Spleen (tissue), 7 donors: ENCODE data around the gene HOXB5.

Experiments
- POLR2AphosphoS5 ChIP-seq, 3 donors: sonication (generic); formaldehyde crosslinking; IDR thresholded peaks; one replicate each; pipeline ENCODE4 v1.5.1; 2017; ENCODE audit warnings: antibody characterized with exemption in 3 of 3
- TF ChIP-seq, protein P1 (sequence below), 11 experiments: fragments of 200-600 bp in 7 of 11; fragments of 450-650 bp in 4 of 11; sonication (generic) in 4 of 11; IDR thresholded peaks in 8 of 11; conservative IDR thresholded peaks in 3 of 11; 1 replicate in 7 of 11; 2 replicates in 4 of 11; pipeline versions ENCODE4 v1.4.0 to v1.8.0; 2016 to 2021; ENCODE audit warnings: antibody characterized with exemption in 11 of 11, inconsistent platforms in 4 of 11, mild to moderate bottlenecking in 1 of 11
- donor health status: DM: no; HTN: no; CAD: no; lungs with moderate emphysema.
- donor health status: DM: no; HTN: no; CAD: no.
- donor health status: DM: no; HTN: no; CAD: no.

DNA sequence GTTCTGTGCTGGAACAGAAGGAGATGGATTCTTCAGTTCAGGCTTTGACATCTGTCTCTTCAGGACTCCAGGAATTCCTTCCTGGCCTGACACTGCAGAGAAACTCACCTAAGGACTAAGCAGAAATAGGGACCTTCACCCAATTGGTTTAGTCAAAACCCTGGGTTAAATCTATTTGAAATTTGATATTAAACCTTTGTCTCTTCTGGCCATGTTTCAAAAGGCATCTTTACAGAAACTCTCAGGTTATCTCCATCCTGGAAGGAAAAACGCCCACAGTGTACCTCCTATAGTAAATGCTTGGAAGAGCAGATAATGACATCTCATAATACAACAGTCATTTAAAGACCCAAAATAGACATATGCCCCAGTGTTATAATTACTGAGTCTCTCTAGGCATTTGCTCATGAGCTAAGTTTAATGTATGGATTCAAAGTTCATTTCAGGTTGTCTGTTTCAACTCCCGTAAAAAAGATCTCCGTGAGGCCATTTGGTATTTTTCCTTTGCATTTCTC is 9.8 kb downstream of the HOXB5 start:
- TF ChIP-seq, protein P1, sequence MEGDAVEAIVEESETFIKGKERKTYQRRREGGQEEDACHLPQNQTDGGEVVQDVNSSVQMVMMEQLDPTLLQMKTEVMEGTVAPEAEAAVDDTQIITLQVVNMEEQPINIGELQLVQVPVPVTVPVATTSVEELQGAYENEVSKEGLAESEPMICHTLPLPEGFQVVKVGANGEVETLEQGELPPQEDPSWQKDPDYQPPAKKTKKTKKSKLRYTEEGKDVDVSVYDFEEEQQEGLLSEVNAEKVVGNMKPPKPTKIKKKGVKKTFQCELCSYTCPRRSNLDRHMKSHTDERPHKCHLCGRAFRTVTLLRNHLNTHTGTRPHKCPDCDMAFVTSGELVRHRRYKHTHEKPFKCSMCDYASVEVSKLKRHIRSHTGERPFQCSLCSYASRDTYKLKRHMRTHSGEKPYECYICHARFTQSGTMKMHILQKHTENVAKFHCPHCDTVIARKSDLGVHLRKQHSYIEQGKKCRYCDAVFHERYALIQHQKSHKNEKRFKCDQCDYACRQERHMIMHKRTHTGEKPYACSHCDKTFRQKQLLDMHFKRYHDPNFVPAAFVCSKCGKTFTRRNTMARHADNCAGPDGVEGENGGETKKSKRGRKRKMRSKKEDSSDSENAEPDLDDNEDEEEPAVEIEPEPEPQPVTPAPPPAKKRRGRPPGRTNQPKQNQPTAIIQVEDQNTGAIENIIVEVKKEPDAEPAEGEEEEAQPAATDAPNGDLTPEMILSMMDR (IDR thresholded peaks at IDR 0.05 in 8 of 11, conservative IDR thresholded peaks at IDR 0.05 in 3 of 11): no peak
- no peak for TF ChIP-seq POLR2AphosphoS5 (IDR thresholded peaks at IDR 0.05)
